Adrenal gland (tissue), 5 donors: ENCODE data around the gene BLVRB.

Source experiments
- POLR2A ChIP-seq, 2 donors: fragments of 450-650 bp; IDR thresholded peaks; one replicate each; pipeline ENCODE4 v1.6.1; 2017; ENCODE audit warnings: antibody characterized with exemption in 2 of 2, mild to moderate bottlenecking in 2 of 2, moderate library complexity in 1 of 2
- TF ChIP-seq, protein P1 (sequence below), 6 experiments: fragments of 450-650 bp in 4 of 6; fragments of 200-600 bp in 2 of 6; sonication (generic) in 1 of 6; IDR thresholded peaks; 1 replicate in 5 of 6; 2 replicates in 1 of 6; pipeline versions ENCODE4 v1.5.1 to v1.8.0; 2016 to 2021; ENCODE audit warnings: antibody characterized with exemption in 6 of 6, mild to moderate bottlenecking in 2 of 6, moderate library complexity in 1 of 6
- donor health status: DM: no; HTN: no; CAD: no.

- no peak for TF ChIP-seq POLR2A (IDR thresholded peaks at IDR 0.05)
- TF ChIP-seq, protein P1, sequence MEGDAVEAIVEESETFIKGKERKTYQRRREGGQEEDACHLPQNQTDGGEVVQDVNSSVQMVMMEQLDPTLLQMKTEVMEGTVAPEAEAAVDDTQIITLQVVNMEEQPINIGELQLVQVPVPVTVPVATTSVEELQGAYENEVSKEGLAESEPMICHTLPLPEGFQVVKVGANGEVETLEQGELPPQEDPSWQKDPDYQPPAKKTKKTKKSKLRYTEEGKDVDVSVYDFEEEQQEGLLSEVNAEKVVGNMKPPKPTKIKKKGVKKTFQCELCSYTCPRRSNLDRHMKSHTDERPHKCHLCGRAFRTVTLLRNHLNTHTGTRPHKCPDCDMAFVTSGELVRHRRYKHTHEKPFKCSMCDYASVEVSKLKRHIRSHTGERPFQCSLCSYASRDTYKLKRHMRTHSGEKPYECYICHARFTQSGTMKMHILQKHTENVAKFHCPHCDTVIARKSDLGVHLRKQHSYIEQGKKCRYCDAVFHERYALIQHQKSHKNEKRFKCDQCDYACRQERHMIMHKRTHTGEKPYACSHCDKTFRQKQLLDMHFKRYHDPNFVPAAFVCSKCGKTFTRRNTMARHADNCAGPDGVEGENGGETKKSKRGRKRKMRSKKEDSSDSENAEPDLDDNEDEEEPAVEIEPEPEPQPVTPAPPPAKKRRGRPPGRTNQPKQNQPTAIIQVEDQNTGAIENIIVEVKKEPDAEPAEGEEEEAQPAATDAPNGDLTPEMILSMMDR (IDR thresholded peaks at IDR 0.05) = no peak
Observed at GRCh38 chr19:40511487-40511886, 45.9 kb upstream of the BLVRB start.
